ENCODE results near the gene KRT79. TPM values are rescaled to one million over a fixed set of nuclear protein-coding genes. Genes with fewer than 3 reads are reported as not detected.

The KRT79 gene
- total and polyA plus RNA-seq, 9 of the 15 experiments (the other 6 are each of a cell fraction or from before 2014, with no cell fraction given) = 0.03 to 2.3 (median 0.23) TPM; not detected in 2

DNA sequence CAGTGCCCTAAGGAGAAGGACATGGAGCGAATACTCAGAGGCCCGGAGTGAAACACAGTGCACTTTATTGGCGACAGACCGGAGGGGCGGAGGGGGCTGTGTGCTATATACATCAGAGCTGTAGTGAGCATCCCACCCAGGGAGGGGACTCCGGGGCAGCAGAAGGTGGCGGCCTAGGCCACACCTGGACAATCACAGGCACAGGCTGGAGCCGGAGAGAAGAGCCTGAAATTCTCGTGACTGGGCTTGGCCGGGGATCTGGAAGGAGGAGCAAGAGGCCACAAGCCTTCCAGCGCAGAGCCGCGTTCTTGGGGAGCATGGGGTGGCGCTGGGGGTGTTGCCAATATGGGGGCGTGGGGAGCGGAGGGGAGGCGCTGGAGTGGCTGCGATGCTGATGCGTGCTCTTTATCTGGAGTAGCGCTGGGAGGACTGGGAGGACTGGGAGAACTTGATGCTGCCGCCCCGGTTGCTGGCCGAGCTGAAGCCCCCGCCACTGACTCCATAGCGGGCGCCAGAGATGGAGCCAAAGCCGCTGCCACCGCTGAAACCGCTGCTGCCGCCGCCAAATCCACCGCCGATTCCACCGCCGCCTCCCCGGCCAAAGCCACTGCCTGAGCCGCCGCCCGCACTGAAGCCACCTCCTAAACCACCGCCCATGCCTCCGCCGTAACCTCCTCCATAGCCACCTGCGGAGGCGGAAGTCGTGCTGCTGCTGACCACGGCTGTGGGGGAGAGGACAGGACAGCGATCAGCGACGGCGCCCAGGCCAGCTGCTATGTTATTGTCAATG is 44.3 kb downstream of the KRT79 start (continued):
- TF ChIP-seq, protein P1, sequence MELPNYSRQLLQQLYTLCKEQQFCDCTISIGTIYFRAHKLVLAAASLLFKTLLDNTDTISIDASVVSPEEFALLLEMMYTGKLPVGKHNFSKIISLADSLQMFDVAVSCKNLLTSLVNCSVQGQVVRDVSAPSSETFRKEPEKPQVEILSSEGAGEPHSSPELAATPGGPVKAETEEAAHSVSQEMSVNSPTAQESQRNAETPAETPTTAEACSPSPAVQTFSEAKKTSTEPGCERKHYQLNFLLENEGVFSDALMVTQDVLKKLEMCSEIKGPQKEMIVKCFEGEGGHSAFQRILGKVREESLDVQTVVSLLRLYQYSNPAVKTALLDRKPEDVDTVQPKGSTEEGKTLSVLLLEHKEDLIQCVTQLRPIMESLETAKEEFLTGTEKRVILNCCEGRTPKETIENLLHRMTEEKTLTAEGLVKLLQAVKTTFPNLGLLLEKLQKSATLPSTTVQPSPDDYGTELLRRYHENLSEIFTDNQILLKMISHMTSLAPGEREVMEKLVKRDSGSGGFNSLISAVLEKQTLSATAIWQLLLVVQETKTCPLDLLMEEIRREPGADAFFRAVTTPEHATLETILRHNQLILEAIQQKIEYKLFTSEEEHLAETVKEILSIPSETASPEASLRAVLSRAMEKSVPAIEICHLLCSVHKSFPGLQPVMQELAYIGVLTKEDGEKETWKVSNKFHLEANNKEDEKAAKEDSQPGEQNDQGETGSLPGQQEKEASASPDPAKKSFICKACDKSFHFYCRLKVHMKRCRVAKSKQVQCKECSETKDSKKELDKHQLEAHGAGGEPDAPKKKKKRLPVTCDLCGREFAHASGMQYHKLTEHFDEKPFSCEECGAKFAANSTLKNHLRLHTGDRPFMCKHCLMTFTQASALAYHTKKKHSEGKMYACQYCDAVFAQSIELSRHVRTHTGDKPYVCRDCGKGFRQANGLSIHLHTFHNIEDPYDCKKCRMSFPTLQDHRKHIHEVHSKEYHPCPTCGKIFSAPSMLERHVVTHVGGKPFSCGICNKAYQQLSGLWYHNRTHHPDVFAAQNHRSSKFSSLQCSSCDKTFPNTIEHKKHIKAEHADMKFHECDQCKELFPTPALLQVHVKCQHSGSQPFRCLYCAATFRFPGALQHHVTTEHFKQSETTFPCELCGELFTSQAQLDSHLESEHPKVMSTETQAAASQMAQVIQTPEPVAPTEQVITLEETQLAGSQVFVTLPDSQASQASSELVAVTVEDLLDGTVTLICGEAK (IDR thresholded peaks at IDR 0.05) = 0 out of 2 replicates have a peak, but pooled peaks have one; percentile 29
- TF ChIP-seq, protein P1 (CRISPR knock-in tag; IDR thresholded peaks at IDR 0.05) = no peak
- TF ChIP-seq NCOA4 (IDR thresholded peaks at IDR 0.05; ENCODE audit: partially characterized antibody) = no peak
- TF ChIP-seq PHF21A (IDR thresholded peaks at IDR 0.05; ENCODE audit: borderline replicate concordance, low read depth) = no peak
- TF ChIP-seq GATAD2A (IDR thresholded peaks at IDR 0.05) = no peak
- TF ChIP-seq ZNF224 (CRISPR knock-in tag; IDR thresholded peaks at IDR 0.05) = no peak
- TF ChIP-seq, protein P2, sequence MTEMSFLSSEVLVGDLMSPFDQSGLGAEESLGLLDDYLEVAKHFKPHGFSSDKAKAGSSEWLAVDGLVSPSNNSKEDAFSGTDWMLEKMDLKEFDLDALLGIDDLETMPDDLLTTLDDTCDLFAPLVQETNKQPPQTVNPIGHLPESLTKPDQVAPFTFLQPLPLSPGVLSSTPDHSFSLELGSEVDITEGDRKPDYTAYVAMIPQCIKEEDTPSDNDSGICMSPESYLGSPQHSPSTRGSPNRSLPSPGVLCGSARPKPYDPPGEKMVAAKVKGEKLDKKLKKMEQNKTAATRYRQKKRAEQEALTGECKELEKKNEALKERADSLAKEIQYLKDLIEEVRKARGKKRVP (CRISPR knock-in tag; IDR thresholded peaks at IDR 0.05) = no peak
- peak; percentile 81 for TF ChIP-seq L3MBTL2 (IDR thresholded peaks at IDR 0.05)
- TF ChIP-seq EGR1 (conservative IDR thresholded peaks at IDR 0.05) = peak; percentile 88

Measured in K562 (cell line).